Mucosa of descending colon (tissue), 3 donors: Measurements from ENCODE around the gene DOCK10. TPM values are rescaled to one million over a fixed set of nuclear protein-coding genes. Genes with fewer than 3 reads are reported as not detected.
"Not testable (repeated sequence)": the region's sequence is repeated elsewhere in the genome, so short reads cannot be mapped to it uniquely, and the experiment has no call there.

ENCODE experiments used
- ATAC-seq: fragments of 200-7000 bp; cut with Tn5 transposase; one replicate; pipeline ENCODE4 v1.9.1; 2020; ENCODE audit warnings: mild to moderate bottlenecking, moderate library complexity
- DNase-seq, 3 donors: peaks; one replicate each; pipeline ENCODE4 v3.0.0-alpha.2; 2020
- H3K36me3 ChIP-seq: fragments of 200-600 bp; one replicate; pipeline ENCODE4 v1.8.0; 2021; ENCODE audit warnings: low read depth, mild to moderate bottlenecking
- H3K4me1 ChIP-seq: fragments of 200-600 bp; one replicate; pipeline ENCODE4 v1.8.0; 2021; ENCODE audit warnings: low read depth, mild to moderate bottlenecking
- H3K4me3 ChIP-seq: fragments of 200-600 bp; one replicate; pipeline ENCODE4 v1.8.0; 2021; ENCODE audit warnings: mild to moderate bottlenecking
- H3K9me3 ChIP-seq: fragments of 200-600 bp; one replicate; pipeline ENCODE4 v1.8.0; 2021; ENCODE audit warnings: mild to moderate bottlenecking
- CTCF ChIP-seq: fragments of 200-600 bp; IDR thresholded peaks from one replicate; pipeline ENCODE4 v1.8.0; 2022; ENCODE audit warnings: antibody characterized with exemption, mild to moderate bottlenecking
- intact Hi-C, 2 donors: fragments of 100-400 bp; cut with DNase I in 1 of 2; cut with micrococcal nuclease in 1 of 2; formaldehyde crosslinking; loops; one replicate each; pipeline versions ENCODE4 v1.11.0 to v1.11.1; 2022; cut with DNase I, micrococcal nuclease
- total RNA-seq, 3 donors: library from RNA; stranded (reverse); fragmentation: NEBNext Ultra II Directional in 2 of 3; extraction: Animal tissue kit (Norgen Biotek cat#: 25700) in 2 of 3; gene quantifications; one replicate each; pipeline versions ENCODE4 v1.2.1 to v1.2.4, GENCODE V29; 2021 to 2023
- donor health status: DM: no; HTN: no; CAD: no; lungs with moderate emphysema.
- donor health status: DM: no; HTN: no; CAD: no.
- donor health status: DM: no; HTN: yes; CAD: no.

The DOCK10 gene
- total RNA-seq, 3 donors from 2014 or later, result 13.3 to 20.6 (median 14.7) TPM

- no peak for TF ChIP-seq CTCF
- Histone ChIP-seq H3K36me3 (no peaks in the 10 kb centered on the region), H3K9me3 (no peaks in the 10 kb centered on the region), H3K4me1 (no peaks in the 10 kb centered on the region), H3K4me3 (no peak overlapping the region)
- intact Hi-C loops, result no loop called here
- ATAC-seq (peak; percentile 15), DNase-seq (no peak)
These were observed 123.4 kb downstream of the DOCK10 start for GRCh38 chr2:224918626-224919471.

GRCh38 chr2:224917246-224917645 lies 125.0 kb downstream of the DOCK10 start:
- DNase-seq, H3K36me3 ChIP-seq, ATAC-seq, H3K9me3 ChIP-seq, H3K4me3 ChIP-seq, H3K4me1 ChIP-seq, intact Hi-C loops: not testable (repeated sequence)

GRCh38 chr2:224915136-224915535 lies 127.1 kb downstream of the DOCK10 start:
- no peaks in the 10 kb centered on the region for H3K4me1 ChIP-seq
- intact Hi-C loops, result no loop called here
- DNase-seq, result no peak
- no peak for TF ChIP-seq CTCF
- H3K9me3 ChIP-seq, result no peaks in the 10 kb centered on the region
- no peak for ATAC-seq
- no peaks in the 10 kb centered on the region for H3K36me3 ChIP-seq
- H3K4me3 ChIP-seq, result no peak overlapping the region

GRCh38 chr2:224910574-224910925 lies 131.7 kb downstream of the DOCK10 start:
- ATAC-seq, result no peak
- H3K4me3 ChIP-seq, result no peak overlapping the region
- intact Hi-C loops, result no loop called here
- no peaks in the 10 kb centered on the region for H3K4me1 ChIP-seq
- no peaks in the 10 kb centered on the region for H3K36me3 ChIP-seq
- no peak for DNase-seq
- H3K9me3 ChIP-seq, result no peaks in the 10 kb centered on the region
- no peak for TF ChIP-seq CTCF

GRCh38 chr2:224909885-224910573 lies 132.2 kb downstream of the DOCK10 start:
- no peaks in the 10 kb centered on the region for H3K36me3 ChIP-seq

More at GRCh38 chr2:224909885-224910573, 132.2 kb downstream of the DOCK10 start:
- no peak for DNase-seq
- no peak for TF ChIP-seq CTCF
- peak; percentile 59 for ATAC-seq
- Histone ChIP-seq H3K4me3 (no peak overlapping the region), H3K9me3 (no peaks in the 10 kb centered on the region), H3K4me1 (no peaks in the 10 kb centered on the region)
- intact Hi-C loops, result no loop called here
